Peyer's patch (tissue), 4 donors: ENCODE measurements around the gene MAP7D1. TPM values are rescaled to one million over a fixed set of nuclear protein-coding genes. Genes with fewer than 3 reads are reported as not detected.

ENCODE experiments used
- DNase-seq, 3 donors: peaks; one replicate each; pipeline ENCODE4 v3.0.0-alpha.2; 2017 to 2019
- H3K27ac ChIP-seq, 4 donors: fragments of 200-600 bp; sonication (generic); one replicate each; pipeline ENCODE4 v1.5.1; 2016 to 2019
- H3K27me3 ChIP-seq, 2 donors: fragments of 200-600 bp; sonication (generic); one replicate each; pipeline ENCODE4 v1.5.1; 2019
- H3K36me3 ChIP-seq, 3 donors: fragments of 200-600 bp; sonication (generic); one replicate each; pipeline ENCODE4 v1.5.1; 2016 to 2019
- H3K4me1 ChIP-seq, 4 donors: fragments of 200-600 bp; sonication (generic); one replicate each; pipeline ENCODE4 v1.5.1; 2016 to 2019
- H3K4me3 ChIP-seq, 4 donors: fragments of 200-600 bp; sonication (generic); 1 replicate in 3 of 4; 2 replicates in 1 of 4; pipeline ENCODE4 v1.5.1; 2016 to 2019; ENCODE audit warnings: mild to moderate bottlenecking in 1 of 4
- H3K9me3 ChIP-seq, 4 donors: fragments of 200-600 bp; sonication (generic); one replicate each; pipeline ENCODE4 v1.5.1; 2016 to 2019; ENCODE audit warnings: mild to moderate bottlenecking in 1 of 4
- POLR2A ChIP-seq, 2 donors: fragments of 450-650 bp; IDR thresholded peaks; one replicate each; pipeline ENCODE4 v1.5.1; 2017; ENCODE audit warnings: antibody characterized with exemption in 2 of 2, mild to moderate bottlenecking in 2 of 2, moderate library complexity in 2 of 2
- total RNA-seq, 4 donors: library from RNA; depleted of rRNA; stranded (reverse); fragments of >200 nt; gene quantifications; one replicate each; pipeline ENCODE4 v1.1.0, GENCODE V29; 2016
- TF ChIP-seq, protein P1 (sequence below), 6 experiments: fragments of 450-650 bp in 4 of 6; fragments of 200-600 bp in 2 of 6; sonication (generic) in 1 of 6; IDR thresholded peaks; one replicate each; pipeline ENCODE4 v1.5.1; 2017 to 2019; ENCODE audit warnings: antibody characterized with exemption in 6 of 6, mild to moderate bottlenecking in 3 of 6, moderate library complexity in 1 of 6

Gene MAP7D1
- total RNA-seq, 4 donors from 2014 or later, result 38.2 to 62.7 (median 46.4) TPM

DNA sequence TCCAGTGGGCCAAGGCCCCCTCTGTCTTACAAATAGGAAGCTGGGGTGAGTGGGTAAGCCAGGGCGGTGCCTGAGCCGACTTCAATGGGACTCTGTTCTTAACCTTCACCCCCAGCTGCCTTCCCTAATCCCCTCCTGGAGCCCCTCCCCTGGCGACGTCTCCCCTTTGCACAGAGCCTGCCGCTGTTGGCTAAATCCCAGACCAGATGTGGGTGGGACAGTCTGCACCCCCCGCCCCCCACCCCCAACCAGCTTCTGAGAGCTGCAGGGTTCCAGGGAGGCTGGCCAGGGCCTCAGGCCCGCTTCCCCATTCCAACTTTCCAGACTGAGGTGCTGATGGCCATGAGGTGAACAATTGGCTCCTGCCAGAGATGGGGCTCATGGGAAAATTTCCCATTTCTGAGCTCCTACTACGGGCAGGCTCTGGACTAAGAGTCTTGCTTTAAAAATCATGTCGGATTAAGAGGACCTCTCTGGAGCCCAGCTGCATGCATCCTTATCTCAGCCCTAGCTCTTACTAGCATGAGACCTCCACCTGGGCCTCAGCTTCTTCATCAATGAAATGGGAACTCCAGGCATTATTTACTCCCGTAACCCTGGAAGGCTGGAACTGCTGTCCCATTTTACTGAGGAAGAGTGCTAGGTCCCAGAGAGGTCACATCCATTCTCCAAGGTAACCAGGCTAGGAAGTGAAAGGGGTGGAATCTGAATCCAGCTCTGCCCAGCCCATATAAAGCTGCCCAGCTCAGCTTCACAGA, 37.3 kb upstream of the MAP7D1 start:
- Histone ChIP-seq H3K9me3 (no peaks in the 10 kb centered on the region), H3K27ac (no peak overlapping the region), H3K27me3 (no peaks in the 10 kb centered on the region), H3K4me1 (no peaks in the 10 kb centered on the region), H3K4me3 (no peak overlapping the region), H3K36me3 (no peaks in the 10 kb centered on the region)
- DNase-seq, result no peak
- TF ChIP-seq, protein P1, sequence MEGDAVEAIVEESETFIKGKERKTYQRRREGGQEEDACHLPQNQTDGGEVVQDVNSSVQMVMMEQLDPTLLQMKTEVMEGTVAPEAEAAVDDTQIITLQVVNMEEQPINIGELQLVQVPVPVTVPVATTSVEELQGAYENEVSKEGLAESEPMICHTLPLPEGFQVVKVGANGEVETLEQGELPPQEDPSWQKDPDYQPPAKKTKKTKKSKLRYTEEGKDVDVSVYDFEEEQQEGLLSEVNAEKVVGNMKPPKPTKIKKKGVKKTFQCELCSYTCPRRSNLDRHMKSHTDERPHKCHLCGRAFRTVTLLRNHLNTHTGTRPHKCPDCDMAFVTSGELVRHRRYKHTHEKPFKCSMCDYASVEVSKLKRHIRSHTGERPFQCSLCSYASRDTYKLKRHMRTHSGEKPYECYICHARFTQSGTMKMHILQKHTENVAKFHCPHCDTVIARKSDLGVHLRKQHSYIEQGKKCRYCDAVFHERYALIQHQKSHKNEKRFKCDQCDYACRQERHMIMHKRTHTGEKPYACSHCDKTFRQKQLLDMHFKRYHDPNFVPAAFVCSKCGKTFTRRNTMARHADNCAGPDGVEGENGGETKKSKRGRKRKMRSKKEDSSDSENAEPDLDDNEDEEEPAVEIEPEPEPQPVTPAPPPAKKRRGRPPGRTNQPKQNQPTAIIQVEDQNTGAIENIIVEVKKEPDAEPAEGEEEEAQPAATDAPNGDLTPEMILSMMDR (IDR thresholded peaks at IDR 0.05), result no peak
- no peak for TF ChIP-seq POLR2A (IDR thresholded peaks at IDR 0.05)

DNA sequence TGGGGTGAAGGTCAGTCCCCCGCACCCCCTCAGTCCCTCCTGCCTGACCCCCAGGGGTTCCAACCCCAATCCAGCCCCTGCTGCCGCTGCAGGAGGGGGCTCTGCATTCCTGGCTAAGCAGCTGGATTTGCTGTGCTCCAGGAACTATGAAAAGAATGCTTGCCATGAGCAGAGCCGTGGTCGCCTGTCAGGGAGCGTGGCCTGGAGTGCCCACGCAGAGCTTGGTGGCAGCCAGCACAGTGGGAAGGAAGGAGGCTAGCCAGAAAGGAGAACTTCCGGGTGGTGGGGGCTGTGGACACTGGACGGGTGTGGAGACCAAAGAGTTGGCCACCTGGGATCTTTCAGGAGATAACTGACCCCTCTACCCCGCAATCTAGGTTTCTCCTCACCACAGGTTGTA, 36.5 kb upstream of the MAP7D1 start:
- Histone ChIP-seq H3K36me3 (no peaks in the 10 kb centered on the region), H3K4me3 (no peak overlapping the region), H3K9me3 (no peaks in the 10 kb centered on the region), H3K27me3 (no peaks in the 10 kb centered on the region), H3K4me1 (no peaks in the 10 kb centered on the region), H3K27ac (no peak overlapping the region)
- DNase-seq, result no peak
- TF ChIP-seq, protein P1 (IDR thresholded peaks at IDR 0.05), result no peak
- no peak for TF ChIP-seq POLR2A (IDR thresholded peaks at IDR 0.05)

DNA sequence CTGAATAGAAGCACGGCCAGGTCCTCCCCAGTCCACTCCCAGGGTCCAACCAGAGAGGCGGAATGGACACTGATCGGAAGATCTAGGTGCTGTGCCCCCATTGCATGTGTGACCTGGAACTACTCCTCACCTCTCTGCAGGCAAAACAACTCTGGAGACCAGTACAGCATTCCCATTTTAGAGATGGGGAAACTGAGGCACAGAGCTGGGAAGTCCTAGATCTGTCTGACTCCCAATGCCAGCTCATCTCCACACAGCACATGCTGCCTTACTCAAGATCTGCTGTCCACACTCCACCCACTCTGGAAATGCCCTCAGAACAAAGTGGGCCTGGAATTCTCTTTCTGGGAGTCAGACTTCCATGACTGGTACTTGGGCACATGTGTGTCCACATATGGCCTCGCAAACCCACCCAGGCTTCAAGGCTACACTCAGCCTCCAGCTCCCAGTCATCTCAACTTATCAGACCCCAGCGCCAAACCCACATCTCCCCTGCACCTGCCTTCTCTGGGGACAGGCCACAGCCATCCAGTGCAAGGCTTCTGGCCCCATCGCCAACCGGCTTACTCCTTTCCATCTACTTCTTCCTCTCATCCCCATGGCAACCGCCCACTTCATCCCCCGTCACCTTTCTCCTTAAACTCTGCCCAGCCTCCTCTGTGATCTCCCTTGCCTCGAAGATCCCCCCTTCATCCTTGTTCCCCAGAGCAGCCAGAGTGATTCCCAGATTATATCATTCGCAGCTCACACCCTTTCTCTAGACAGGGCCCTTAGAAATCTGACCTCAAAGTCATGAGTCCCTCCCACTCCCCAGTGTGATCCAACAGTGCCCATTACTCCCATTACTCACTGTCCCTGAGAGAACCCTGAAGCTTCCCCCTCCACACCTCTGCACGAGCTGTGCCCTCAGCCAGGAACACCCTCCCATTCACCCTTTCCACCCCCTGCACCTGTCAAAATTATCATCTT, 33.6 kb upstream of the MAP7D1 start:
- peaks cover 0 to 5% (median 0%) of the 10 kb centered on the region in 4 donors for H3K4me1 ChIP-seq
- no peak for TF ChIP-seq POLR2A (IDR thresholded peaks at IDR 0.05)
- TF ChIP-seq, protein P1 (IDR thresholded peaks at IDR 0.05), result no peak
- H3K27ac ChIP-seq, result peak overlapping the region in 1 of 4 donors; percentile 52
- H3K9me3 ChIP-seq, result no peaks in the 10 kb centered on the region
- no peak overlapping the region for H3K4me3 ChIP-seq
- H3K36me3 ChIP-seq, result no peaks in the 10 kb centered on the region
- H3K27me3 ChIP-seq, result peaks cover 0 to 7% of the 10 kb centered on the region in 2 donors
- DNase-seq, result no peak

DNA sequence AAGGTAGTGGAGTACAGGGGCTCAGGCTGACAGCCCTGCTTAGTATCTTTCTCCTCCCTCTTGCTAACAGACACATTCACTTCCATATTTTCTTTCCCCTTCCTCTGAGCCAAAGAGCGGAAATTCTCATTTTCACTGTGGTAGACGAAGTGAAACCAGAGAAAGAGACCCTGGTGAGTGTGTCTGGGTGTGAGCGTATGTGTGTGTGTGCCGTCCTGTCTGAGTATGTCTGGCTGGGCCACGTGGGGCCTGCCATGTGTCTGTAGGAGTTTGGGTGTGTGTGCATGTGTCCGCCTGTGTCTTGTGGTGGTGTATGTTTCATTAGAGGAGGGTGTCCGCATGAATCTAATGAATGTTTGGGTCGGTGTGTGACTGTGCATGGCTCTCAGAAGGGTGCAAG, 32.6 kb upstream of the MAP7D1 start:
- TF ChIP-seq POLR2A (IDR thresholded peaks at IDR 0.05), result no peak
- TF ChIP-seq, protein P1 (IDR thresholded peaks at IDR 0.05), result no peak
- Histone ChIP-seq H3K4me3 (no peak overlapping the region), H3K27ac (peak overlapping the region in 1 of 4 donors; percentile 52), H3K36me3 (no peaks in the 10 kb centered on the region), H3K9me3 (no peaks in the 10 kb centered on the region), H3K27me3 (peaks cover 0 to 7% of the 10 kb centered on the region in 2 donors), H3K4me1 (peaks cover 0 to 5% (median 0%) of the 10 kb centered on the region in 4 donors)
- DNase-seq, result peak in 2 of 3 donors; percentile 60 to 61

DNA sequence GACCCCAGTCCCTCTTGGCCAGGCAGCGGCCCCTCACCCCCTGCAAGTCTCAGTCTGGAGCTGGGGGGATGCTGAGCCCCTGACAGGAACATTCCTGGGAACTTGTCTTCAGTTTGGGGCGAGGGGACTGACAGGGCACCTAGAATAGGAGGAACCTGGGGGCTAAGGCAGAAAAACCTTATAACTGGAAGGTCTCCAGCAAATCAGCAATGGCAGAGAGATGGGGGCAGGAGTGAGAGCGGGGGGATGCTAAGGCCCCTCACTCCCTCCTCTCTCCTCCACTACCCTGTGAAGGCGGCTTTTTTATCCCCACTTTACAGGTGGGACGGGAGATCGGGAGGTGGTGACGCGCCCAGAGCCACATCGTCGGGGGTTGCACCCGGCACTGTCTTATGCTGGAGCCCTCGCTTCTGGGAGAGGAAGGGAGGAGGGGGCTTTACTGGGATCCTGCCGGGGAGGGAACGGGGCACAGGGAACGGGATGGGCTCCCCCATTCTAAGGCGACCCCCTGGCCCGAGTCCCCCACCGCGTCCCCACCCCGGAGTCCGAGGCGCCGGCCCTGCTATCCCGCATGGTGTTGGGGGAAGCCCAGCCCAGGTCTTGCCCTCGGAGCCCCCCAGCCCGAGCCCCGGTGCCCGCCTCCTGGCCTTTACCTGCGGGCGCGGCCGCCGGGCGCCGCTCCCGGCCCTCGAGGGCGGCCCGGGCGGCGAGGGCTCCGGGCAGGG, 31.4 kb upstream of the MAP7D1 start:
- Histone ChIP-seq H3K4me3 (peak overlapping the region in 3 of 4 donors; percentile 48 to 50 (median 49)), H3K27ac (peak overlapping the region in 1 of 4 donors; percentile 49), H3K4me1 (peaks cover 0 to 5% (median 0%) of the 10 kb centered on the region in 4 donors), H3K27me3 (peaks cover 0 to 7% of the 10 kb centered on the region in 2 donors), H3K9me3 (no peaks in the 10 kb centered on the region), H3K36me3 (no peaks in the 10 kb centered on the region)
- no peak for DNase-seq
- TF ChIP-seq, protein P1 (IDR thresholded peaks at IDR 0.05), result no peak
- no peak for TF ChIP-seq POLR2A (IDR thresholded peaks at IDR 0.05)
